ENCODE data around the gene IGHMBP2. TPM values are rescaled to one million over a fixed set of nuclear protein-coding genes. Genes with fewer than 3 reads are reported as not detected.

The IGHMBP2 gene
- total RNA-seq, 4 donors from 2014 or later = 30.2 to 59.5 (median 49.2) TPM

DNA sequence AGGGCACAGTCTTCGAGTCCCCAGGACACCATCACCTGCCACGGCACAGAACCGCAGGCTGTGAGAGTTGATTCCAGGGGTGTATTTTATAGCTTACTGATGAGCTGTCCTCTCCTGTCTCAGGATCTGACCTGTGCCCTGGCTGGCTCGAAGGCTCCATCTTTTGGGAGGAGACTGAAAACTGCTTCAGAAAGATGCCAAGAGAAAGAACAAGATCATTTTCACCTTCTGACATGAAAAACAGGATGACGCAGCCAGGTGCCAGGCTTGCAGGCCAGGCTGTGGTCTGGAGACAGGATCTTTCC is 74.9 kb downstream of the IGHMBP2 start:
- Histone ChIP-seq H3K4me3 (no peak overlapping the region), H3K9me3 (no peaks in the 10 kb centered on the region), H3K27me3 (no peaks in the 10 kb centered on the region), H3K36me3 (no peaks in the 10 kb centered on the region), H3K4me1 (no peaks in the 10 kb centered on the region), H3K27ac (no peak overlapping the region)
- TF ChIP-seq POLR2A (IDR thresholded peaks at IDR 0.05) (no peak), CTCF (IDR thresholded peaks at IDR 0.05) (no peak)
- no peak for DNase-seq

DNA sequence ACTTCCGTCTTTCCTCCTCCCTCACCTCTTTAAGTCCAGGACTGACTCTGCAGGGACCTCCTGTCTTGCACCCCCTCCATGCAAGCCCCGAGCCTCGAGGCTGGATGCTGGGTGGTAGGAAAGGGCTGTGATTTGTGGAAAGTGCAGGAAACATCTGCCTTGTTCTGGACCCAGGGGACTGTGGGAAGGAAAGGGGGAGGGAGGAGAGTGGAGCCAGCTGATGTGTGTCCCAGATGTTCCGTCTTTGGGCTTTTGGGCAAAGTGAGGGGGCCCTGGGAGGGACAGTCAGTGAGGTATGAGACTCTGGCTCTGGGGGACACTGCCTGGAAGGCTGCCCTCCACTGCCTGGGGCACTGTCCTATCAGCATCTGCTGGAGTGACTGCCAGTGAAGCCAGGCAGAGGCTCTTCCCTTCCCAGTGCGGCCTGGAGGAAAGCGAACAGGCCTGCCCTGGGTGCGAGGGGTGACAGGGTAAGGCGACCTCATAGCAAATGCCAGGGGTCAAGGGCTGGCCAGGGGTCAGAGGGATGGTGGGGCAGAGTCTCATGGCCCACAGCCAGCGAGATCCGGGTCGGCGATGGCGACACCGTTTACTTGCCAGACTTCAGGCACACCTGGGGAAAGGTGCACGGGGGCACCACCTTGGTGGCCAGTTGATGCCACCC is 75.4 kb downstream of the IGHMBP2 start:
- Histone ChIP-seq H3K4me1 (no peaks in the 10 kb centered on the region), H3K27me3 (no peaks in the 10 kb centered on the region), H3K4me3 (no peak overlapping the region), H3K36me3 (no peaks in the 10 kb centered on the region), H3K27ac (no peak overlapping the region), H3K9me3 (no peaks in the 10 kb centered on the region)
- TF ChIP-seq CTCF (IDR thresholded peaks at IDR 0.05) (no peak), POLR2A (IDR thresholded peaks at IDR 0.05) (no peak)
- peak in 1 of 3 donors; percentile 32 for DNase-seq

DNA sequence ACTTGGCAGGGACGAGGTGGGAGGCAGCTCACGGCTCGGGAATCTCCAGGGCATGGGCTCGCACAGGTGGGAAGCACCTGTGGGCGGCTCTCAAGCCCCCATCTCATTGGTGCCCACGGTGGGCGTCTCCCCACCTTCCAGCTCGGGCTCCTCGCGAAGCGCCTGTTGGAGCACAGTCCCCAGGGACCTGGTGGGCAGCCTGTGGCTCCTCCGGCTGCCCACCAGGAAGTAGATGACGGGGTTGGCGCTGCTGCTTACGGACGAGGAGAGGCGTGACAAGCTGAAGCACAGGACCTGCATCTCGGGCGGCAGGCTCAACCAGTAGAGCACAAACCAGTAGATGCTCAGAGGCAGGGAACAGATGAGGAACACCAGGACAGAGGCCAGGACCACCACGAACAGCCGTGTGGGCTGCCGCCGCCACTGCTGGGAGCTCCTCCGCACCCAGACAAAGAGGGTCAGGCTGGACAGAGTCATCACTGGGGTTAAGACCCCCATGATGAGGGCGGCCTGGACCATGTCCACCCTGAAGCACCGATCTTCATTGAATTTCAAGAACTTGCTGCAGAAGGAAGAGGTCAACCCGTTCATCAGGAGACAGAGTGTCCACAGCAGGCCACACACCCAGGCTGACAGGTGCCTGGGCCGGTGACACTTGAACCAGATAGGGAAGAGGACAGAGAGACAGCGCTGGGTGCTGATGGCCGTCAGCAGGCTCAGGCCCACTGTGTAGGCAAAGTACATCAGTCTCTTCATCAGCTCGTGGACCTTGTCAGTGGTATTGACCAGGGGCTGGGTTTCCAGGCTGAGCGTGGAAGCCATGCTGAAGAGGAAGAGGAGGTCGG is 76.5 kb downstream of the IGHMBP2 start:
- H3K27ac ChIP-seq = no peak overlapping the region

GRCh38 chr11:68980776-68981065 is 77.0 kb downstream of the IGHMBP2 start, which contains the start of gene MRGPRD:
Gene MRGPRD (minus strand): TSS chr11:68980986. CDS start chr11:68980986, 0 bp downstream.
- peak in 1 of 3 donors; percentile 14 for DNase-seq
- H3K36me3 ChIP-seq = no peaks in the 10 kb centered on the region
- no peaks in the 10 kb centered on the region for H3K9me3 ChIP-seq
- no peaks in the 10 kb centered on the region for H3K4me1 ChIP-seq
- H3K4me3 ChIP-seq = no peak within 1 kb of the TSS
- H3K27me3 ChIP-seq = no peaks in the 10 kb centered on the region
- no peak within 1 kb of the TSS for H3K27ac ChIP-seq
- TF ChIP-seq POLR2A (IDR thresholded peaks at IDR 0.05) = no peak
- no peak for TF ChIP-seq CTCF (IDR thresholded peaks at IDR 0.05)

More for the DNA sequence above, 76.5 kb downstream of the IGHMBP2 start:
- Histone ChIP-seq H3K36me3 (no peaks in the 10 kb centered on the region), H3K27me3 (no peaks in the 10 kb centered on the region), H3K4me1 (no peaks in the 10 kb centered on the region), H3K4me3 (no peak overlapping the region), H3K9me3 (no peaks in the 10 kb centered on the region)
- peak in 1 of 3 donors; percentile 33 for DNase-seq
- TF ChIP-seq POLR2A (IDR thresholded peaks at IDR 0.05) = no peak

DNA sequence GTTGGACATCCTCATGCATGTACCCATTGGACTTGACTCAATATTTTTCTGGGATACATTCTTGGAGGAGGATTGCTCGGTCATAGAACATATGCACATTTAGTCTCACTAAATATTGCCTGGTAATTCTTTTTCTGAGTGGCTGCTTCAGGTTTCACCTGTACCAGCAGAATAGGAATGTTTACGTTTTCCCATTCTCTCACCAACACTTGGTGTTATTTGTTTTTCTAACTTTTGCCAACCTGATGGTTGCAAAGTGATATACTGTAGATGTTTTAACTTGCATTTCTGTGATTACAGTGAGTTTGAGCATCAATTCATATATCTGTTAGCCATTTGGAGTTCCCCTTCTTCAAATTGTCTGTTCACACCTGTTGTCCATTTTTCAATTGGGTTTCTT is 78.4 kb downstream of the IGHMBP2 start:
- DNase-seq = no peak
- Histone ChIP-seq H3K4me1 (no peaks in the 10 kb centered on the region), H3K4me3 (no peak overlapping the region), H3K9me3 (no peaks in the 10 kb centered on the region), H3K36me3 (no peaks in the 10 kb centered on the region), H3K27ac (no peak overlapping the region), H3K27me3 (no peaks in the 10 kb centered on the region)
- TF ChIP-seq POLR2A (IDR thresholded peaks at IDR 0.05) (no peak), CTCF (IDR thresholded peaks at IDR 0.05) (no peak)

GRCh38 chr11:68983801-68984200 is 80.1 kb downstream of the IGHMBP2 start:
- Histone ChIP-seq H3K27me3 (no peaks in the 10 kb centered on the region), H3K27ac (no peak overlapping the region), H3K9me3 (no peaks in the 10 kb centered on the region), H3K36me3 (no peaks in the 10 kb centered on the region), H3K4me1 (no peaks in the 10 kb centered on the region), H3K4me3 (no peak overlapping the region)
- TF ChIP-seq POLR2A (IDR thresholded peaks at IDR 0.05) = no peak
- TF ChIP-seq CTCF (IDR thresholded peaks at IDR 0.05) = no peak
- DNase-seq = peak in 1 of 3 donors; percentile 5
